ENCODE measurements around the gene IAPP. TPM values are rescaled to one million over a fixed set of nuclear protein-coding genes. Genes with fewer than 3 reads are reported as not detected.
"Not testable (repeated sequence)": the region's sequence is repeated elsewhere in the genome, so short reads cannot be mapped to it uniquely, and the experiment has no call there.

Gene IAPP
- total and polyA plus RNA-seq, 2 experiments from 2014 or later, result 0.32 TPM; not detected in 1

DNA sequence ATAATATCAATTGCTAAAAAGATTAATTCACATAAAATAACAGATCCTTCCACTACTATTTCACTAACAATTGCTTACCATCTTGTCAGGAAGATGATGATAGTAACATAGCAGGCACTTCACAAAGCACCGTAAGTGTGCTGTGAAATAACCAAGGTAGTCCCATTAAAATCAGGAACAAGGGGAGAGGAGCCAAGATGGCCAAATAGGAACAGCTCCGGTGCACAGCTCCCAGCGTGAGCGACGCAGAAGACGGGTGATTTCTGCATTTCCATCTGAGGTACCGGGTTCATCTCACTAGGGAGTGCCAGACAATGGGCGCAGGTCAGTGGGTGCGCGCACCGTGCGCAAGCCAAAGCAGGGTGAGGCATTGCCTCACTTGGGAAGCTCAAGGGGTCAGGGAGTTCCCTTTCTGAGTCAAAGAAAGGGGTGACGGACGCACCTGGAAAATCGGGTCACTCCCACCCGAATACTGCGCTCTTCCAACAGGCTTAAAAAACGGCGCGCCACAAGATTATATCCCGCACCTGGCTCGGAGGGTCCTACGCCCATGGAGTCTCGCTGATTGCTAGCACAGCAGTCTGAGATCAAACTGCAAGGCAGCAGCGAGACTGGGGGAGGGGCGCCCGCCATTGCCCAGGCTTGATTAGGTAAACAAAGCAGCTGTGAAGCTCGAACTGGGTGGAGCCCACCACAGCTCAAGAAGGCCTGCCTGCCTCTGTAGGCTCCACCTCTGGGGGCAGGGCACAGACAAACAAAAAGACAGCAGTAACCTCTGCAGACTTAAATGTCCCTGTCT, 22.3 kb downstream of the IAPP start:
- not testable (repeated sequence) for H3F3A ChIP-seq (replicated peaks; ENCODE audit: low read depth); DNase-seq (ENCODE audit: low spot score); H4K20me1 ChIP-seq (replicated peaks; ENCODE audit: insufficient read depth); H3K27me3 ChIP-seq (ENCODE audit: insufficient read depth); H3K4me1 ChIP-seq (ENCODE audit: insufficient read depth); H3K27ac ChIP-seq (ENCODE audit: low read depth); H3K9me2 ChIP-seq (ENCODE audit: insufficient read depth); ATAC-seq; H3K27me3 Mint-ChIP-seq (ENCODE audit: insufficient read depth, low read depth, poor library complexity); H3K36me3 Mint-ChIP-seq (ENCODE audit: low read depth); H3K36me3 ChIP-seq (ENCODE audit: insufficient read depth)
- Histone ChIP-seq H3K79me2 (replicated peaks; ENCODE audit: insufficient read depth) (0 out of 2 replicates have a peak, but pooled peaks cover 17% of the 10 kb centered on the region), H3K4me3 (peak overlapping the region; percentile 48), H3K4me2 (peak overlapping the region; percentile 61; the same call in 1 of the 2 replicates), H2AFZ (0 out of 2 replicates have a peak overlapping the region, but pooled peaks have one; percentile 73)
- Mint-ChIP-seq H3K4me3 (peak overlapping the region; percentile 63), H3K27ac (peak overlapping the region; percentile 92), H3K9me3 (peaks cover 13% of the 10 kb centered on the region; the same call in 2 of the 3 replicates), H3K4me1 (peaks cover 12% of the 10 kb centered on the region)
- 0 out of 2 replicates have a peak, but pooled peaks have one; percentile 41 for TF ChIP-seq POLR2AphosphoS5 (IDR thresholded peaks at IDR 0.05; ENCODE audit: low read depth)

DNA sequence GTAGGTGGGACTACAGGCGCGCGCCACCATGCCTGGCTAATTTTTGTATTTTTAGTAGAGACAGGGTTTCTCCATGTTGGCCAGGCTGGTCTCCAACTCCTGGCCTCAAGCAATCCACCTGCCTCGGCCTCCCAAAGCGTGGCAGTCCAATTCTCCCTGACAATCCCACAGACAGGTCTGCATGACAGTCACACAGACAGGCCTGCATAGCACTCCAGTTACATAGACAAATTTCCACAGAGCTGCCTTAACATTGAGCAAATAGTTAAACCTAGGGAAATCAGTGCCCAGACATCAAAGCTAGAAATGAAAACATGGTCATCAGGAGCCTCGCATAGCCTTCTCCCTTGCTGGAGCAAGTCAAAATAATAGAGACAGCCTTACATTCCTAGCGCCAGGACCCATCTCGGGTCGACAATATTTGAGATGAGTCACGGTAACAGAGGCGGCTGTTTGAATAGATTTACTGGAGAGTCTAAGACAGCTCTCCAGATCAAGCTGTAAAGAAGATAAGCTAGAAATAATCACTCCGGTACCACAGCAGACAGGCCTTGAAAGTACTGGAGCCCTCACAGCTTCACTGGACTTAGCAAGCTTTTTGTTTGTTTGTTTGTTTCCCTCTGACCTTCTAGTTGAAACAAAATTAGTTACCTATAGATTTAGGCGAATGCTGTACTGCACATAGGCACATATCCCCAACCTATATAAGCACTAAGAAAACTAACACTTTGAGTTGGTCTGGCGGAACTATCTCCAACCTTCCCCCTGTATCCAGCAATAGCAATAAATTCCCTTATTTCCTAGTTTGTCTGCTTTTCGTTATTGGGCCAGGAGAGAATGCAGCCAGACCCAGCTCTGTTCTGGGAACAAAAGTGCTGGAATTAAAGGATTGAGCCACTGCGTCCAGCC, 40.9 kb downstream of the IAPP start:
- Histone ChIP-seq H3K4me2 (no peak overlapping the region), H3K4me3 (no peak overlapping the region), H3F3A (replicated peaks; ENCODE audit: low read depth) (no peaks in the 10 kb centered on the region), H2AFZ (peak overlapping the region; percentile 67), H3K36me3 (ENCODE audit: insufficient read depth) (no peaks in the 10 kb centered on the region), H3K9me2 (ENCODE audit: insufficient read depth) (no peaks in the 10 kb centered on the region), H3K27ac (ENCODE audit: low read depth) (no peak overlapping the region), H3K27me3 (ENCODE audit: insufficient read depth) (no peaks in the 10 kb centered on the region), H4K20me1 (replicated peaks; ENCODE audit: insufficient read depth) (no peaks in the 10 kb centered on the region), H3K4me1 (ENCODE audit: insufficient read depth) (no peaks in the 10 kb centered on the region), H3K79me2 (replicated peaks; ENCODE audit: insufficient read depth) (no peaks in the 10 kb centered on the region)
- DNase-seq (ENCODE audit: low spot score) (no peak), ATAC-seq (no peak)
- no peaks in the 10 kb centered on the region; the same call in 2 of the 3 replicates for H3K4me1 Mint-ChIP-seq
- no peak overlapping the region for H3K27ac Mint-ChIP-seq
- TF ChIP-seq STAT1 (IDR thresholded peaks at IDR 0.05; ENCODE audit: unreplicated experiment) (no peak), CREB1 (CRISPR knock-in tag; IDR thresholded peaks at IDR 0.05; ENCODE audit: low read depth) (no peak), EZH2phosphoT487 (IDR thresholded peaks at IDR 0.05; ENCODE audit: unreplicated experiment) (no peak), ZNF331 (CRISPR knock-in tag; IDR thresholded peaks at IDR 0.05; ENCODE audit: low read depth) (no peak), EZH2 (IDR thresholded peaks at IDR 0.05; ENCODE audit: low read depth, unreplicated experiment) (no peak), ZNF114 (CRISPR knock-in tag; IDR thresholded peaks at IDR 0.05) (no peak), NANOG (IDR thresholded peaks at IDR 0.05; ENCODE audit: borderline replicate concordance) (no peak)
- TF ChIP-seq, protein P1, sequence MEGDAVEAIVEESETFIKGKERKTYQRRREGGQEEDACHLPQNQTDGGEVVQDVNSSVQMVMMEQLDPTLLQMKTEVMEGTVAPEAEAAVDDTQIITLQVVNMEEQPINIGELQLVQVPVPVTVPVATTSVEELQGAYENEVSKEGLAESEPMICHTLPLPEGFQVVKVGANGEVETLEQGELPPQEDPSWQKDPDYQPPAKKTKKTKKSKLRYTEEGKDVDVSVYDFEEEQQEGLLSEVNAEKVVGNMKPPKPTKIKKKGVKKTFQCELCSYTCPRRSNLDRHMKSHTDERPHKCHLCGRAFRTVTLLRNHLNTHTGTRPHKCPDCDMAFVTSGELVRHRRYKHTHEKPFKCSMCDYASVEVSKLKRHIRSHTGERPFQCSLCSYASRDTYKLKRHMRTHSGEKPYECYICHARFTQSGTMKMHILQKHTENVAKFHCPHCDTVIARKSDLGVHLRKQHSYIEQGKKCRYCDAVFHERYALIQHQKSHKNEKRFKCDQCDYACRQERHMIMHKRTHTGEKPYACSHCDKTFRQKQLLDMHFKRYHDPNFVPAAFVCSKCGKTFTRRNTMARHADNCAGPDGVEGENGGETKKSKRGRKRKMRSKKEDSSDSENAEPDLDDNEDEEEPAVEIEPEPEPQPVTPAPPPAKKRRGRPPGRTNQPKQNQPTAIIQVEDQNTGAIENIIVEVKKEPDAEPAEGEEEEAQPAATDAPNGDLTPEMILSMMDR (conservative IDR thresholded peaks at IDR 0.05; ENCODE audit: low read depth in 2 of 2), result no peak
- no peaks in the 10 kb centered on the region for H3K36me3 Mint-ChIP-seq (ENCODE audit: low read depth)
- no peaks in the 10 kb centered on the region for H3K27me3 Mint-ChIP-seq (ENCODE audit: insufficient read depth, low read depth, poor library complexity)
- H3K4me3 Mint-ChIP-seq, result no peak overlapping the region
- H3K9me3 Mint-ChIP-seq, result no peaks in the 10 kb centered on the region; the same call in 2 of the 3 replicates
